NCI-H2081 (cell line): ENCODE data around the gene ABCB11.
"Not testable (repeated sequence)": the region's sequence is repeated elsewhere in the genome, so short reads cannot be mapped to it uniquely, and the experiment has no call there.

Source experiments
- DNase-seq, 2 experiments: peaks; one replicate each; lab custom pipeline; 2025; lab: John Stamatoyannopoulos, UW

The ABCB11 gene

GRCh38 chr2:169042856-169043255, 11.7 kb upstream of the ABCB11 start:
- DNase-seq = no peak

GRCh38 chr2:169041594-169041993, 10.5 kb upstream of the ABCB11 start:
- no peak for DNase-seq

GRCh38 chr2:169039702-169040101, 8.6 kb upstream of the ABCB11 start:
- no peak for DNase-seq

- no peak for DNase-seq
These were observed 7.2 kb upstream of the ABCB11 start for GRCh38 chr2:169038338-169038757.

DNA sequence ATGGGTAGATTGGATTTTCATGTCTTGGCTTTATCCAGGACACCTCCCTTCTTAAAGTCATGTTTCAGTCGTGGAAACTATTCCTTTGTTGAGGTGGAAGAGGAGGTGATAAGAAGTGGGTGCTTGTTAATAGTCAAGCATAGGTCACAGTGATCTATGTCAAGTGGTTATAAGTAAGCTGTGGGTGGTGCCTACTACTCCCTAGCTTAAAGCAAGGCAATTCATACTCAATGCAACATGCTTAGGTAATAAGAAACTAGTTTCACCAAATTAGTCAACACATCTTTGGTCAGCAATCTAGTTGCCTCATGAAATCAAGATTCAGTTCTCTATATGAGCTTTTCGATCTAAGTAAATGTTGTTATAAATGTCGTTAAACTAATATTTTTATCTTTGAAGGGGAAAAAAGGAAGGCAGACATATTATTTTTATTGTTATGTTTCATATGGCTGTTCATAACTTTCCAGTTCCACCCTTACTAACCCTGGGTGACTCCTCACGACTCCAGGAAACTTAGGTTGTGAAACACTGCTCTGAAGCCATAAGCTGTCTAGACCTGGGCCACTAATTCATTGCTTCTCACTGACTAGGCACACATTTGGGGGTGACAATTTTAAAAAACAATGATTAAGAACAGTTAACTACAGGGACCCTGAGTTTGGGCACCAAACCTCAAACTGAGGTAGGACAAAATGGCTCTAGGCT, 5.8 kb upstream of the ABCB11 start:
- no peak for DNase-seq

DNA sequence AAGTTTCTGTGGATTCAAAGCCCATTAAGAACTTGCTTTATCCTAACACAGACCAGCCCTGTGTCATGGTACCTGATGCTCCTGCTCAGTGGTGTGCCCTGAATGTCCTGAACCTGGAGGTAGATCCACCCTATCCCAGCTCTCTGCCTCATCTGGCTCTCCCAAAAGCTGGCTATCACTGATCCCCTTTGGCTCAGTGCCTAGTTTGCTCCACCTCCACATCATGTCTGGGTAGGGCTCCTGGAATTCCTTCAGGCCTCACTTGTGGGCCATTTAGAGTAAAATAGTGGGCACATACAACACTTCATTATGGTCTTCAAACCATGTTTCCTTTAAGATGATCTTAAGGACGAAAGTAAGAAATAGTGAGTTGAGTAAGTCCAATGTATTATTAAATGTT, 4.8 kb upstream of the ABCB11 start:
- no peak for DNase-seq

DNA sequence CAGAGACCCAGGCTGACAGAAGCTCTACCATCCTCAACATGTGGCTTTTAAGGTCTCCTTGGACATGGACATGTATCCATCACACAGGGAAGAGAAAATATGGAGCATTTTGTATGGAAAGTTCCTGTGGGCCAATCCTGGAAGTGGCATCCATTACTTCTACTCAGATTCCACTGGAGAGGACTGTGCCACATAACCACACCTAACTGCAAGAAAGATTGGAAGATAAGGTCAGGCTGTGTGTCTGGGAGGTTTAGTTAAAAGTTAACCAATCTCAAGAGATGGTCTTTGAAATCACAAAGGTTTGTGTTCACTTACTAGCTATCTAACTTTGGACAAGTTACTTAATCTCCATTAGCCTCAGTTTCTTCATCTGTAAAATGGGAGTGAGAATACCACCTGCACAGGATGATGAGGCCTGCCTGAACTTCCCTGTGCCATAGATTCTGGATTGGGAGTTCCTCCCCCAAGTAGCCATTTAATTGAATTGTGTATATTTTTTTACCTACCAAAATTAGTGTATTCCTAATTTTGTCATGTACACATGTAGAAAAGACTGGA, 3.9 kb upstream of the ABCB11 start:
- DNase-seq = no peak

GRCh38 chr2:169034256-169034655, 3.1 kb upstream of the ABCB11 start:
- DNase-seq = no peak

GRCh38 chr2:169029341-169029740, 1.8 kb downstream of the ABCB11 start:
- no peak for DNase-seq

- DNase-seq = no peak
These were observed 3.9 kb downstream of the ABCB11 start for GRCh38 chr2:169027234-169027633.

- DNase-seq = no peak
These were observed 5.1 kb downstream of the ABCB11 start for GRCh38 chr2:169026056-169026455.

DNA sequence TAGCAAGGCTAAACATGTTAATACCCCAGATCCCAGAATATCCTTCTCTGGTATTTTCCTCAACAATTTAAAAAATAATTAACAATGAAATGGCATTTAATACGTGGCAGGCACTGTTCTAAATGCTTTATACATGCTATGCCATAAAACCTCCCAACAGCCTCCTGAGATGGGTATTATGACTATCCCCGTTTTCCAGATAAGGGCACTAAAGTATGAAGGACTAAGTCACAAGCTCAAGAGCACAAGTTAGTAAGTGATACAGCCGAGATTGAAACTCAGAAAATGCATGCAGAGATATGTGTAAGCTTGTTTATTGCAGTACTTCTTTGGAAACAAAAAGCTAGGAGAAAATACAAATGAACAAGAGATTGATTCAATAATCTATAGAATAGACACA, 8.0 kb downstream of the ABCB11 start:
- DNase-seq = no peak

GRCh38 chr2:169018390-169018789, 12.7 kb downstream of the ABCB11 start:
- DNase-seq = no peak

DNA sequence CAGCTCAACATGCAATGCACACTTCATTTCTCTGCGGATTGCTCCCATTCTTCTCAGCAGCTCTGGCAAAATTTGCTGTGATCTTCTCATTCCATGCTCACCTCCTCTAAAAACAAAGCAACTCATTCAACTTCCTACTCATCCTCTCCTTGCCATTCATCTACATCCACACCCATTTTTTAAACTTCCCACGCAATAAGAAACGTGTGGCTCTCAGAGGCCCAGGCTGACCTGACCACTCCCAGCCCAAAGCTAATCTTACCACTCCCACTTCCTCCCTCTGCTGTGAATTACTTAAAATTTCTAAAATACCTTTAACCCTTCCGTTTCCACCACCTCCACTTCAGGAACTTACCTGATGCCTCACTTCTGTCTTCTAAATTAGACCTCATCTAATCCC, 15.2 kb downstream of the ABCB11 start:
- no peak for DNase-seq

DNA sequence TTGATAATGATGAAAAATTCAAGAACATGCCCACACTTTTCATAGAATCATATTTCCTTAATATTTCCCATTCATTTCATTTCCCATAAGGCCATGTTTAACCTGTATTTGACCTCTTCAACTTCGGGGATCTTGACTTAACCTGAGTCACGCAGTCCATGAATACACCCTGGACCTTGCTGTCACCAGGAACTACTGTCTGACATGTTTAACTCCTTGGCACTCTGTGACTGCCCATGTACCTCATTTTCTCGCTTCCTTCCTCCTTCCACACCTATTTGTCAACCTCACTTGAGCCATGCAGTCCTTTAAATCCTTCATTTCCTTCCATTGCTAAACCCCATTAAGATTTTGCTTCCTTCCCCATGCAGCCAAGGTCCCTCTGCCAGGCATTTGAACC, 16.3 kb downstream of the ABCB11 start:
- no peak for DNase-seq

DNA sequence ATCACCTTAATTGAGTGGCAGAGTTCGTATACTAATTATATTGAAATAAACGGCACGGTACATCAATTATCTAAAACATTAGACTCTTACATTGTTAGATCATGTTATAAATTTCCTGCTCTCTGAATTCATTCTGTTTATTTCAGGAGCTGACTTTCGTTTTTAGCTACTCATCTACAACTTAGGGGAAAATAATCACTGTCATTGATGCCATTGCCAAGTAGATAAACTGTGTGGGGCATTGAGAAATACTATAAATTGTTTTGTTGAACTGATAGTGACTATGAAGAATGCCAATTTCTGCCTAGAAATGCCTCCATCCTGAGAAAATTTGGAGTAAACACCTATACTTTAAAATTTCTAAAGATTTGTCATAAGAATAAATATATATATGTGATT, 17.5 kb downstream of the ABCB11 start:
- DNase-seq = no peak

DNA sequence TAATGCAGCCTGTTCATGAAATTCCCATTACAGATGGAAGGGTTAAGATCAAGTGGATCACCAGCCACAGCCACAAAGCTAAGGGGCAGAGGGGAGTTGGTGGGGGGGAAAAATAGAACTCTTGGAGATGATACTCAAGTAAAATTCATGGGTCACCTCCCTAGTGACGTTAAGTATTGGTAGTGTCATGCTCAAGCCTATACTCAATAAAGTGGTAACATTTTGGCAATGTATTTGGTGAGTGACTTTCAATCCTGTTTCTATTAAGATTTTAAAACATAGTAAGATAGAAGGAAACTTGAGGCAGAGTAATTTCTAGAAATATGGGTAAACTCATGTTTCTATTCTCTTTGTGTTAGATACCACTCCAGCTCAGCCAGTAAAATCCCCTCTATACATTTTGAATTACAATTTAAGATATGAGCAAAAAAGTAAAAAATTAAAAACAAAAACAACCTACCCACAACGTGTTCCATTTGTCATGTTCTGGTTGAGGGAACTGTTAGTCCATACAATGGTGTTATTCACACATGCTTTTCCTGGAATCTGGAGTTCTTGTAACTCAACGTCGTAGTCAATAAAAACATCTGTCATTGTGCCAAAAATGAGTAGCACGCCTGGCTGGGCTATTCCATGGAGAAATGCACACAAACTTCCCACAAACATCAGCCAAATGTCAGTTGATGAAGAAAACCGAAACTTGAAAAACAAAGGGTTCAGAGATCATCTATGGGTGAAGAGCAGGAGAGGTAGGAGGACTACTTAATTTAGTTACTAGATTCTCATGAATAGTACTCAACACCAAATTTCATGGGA, 18.1 kb downstream of the ABCB11 start:
- no peak for DNase-seq

- DNase-seq = not testable (repeated sequence)
These were observed 18.8 kb downstream of the ABCB11 start for GRCh38 chr2:169012191-169012792.

DNA sequence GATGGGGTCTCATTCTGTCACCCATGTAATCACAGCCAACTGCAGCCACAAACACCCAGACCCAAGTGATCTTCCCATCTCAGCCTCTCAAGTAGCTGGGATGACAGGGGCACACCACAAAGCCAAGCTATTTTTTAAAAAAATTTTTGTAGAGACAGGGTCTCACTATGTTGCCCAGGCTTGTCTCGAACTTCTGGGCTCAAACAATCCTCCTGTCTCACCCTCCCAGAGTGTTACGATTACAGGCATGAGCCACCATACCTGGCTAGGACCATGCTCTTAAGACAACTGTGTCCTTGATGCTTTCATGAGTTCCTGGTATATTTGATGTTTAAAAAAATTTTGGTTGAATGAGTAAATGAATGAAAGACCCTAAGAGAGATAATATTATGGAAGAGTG, 19.4 kb downstream of the ABCB11 start:
- DNase-seq = no peak

GRCh38 chr2:169010633-169011460, 20.3 kb downstream of the ABCB11 start:
- no peak for DNase-seq

GRCh38 chr2:169009865-169010579, 21.1 kb downstream of the ABCB11 start:
- DNase-seq = no peak
